Sigmoid colon (tissue), 7 donors: ENCODE data around the gene SYT13. TPM values are rescaled to one million over a fixed set of nuclear protein-coding genes. Genes with fewer than 3 reads are reported as not detected.

Experiments
- DNase-seq: peaks from one replicate; pipeline ENCODE4 v3.0.0-alpha.2; 2019
- H3K27ac ChIP-seq, 4 donors: fragments of 200-600 bp; sonication (generic); one replicate each; pipeline ENCODE4 v1.5.1; 2016 to 2019; ENCODE audit warnings: mild to moderate bottlenecking in 1 of 4
- H3K27me3 ChIP-seq, 3 donors: fragments of 200-600 bp; sonication (generic); one replicate each; pipeline ENCODE4 v1.5.1; 2019; ENCODE audit warnings: mild to moderate bottlenecking in 1 of 3
- H3K36me3 ChIP-seq, 4 donors: fragments of 200-600 bp; sonication (generic); one replicate each; pipeline ENCODE4 v1.5.1; 2016 to 2019
- H3K4me1 ChIP-seq, 4 donors: fragments of 200-600 bp; sonication (generic); one replicate each; pipeline ENCODE4 v1.5.1; 2017 to 2019
- H3K4me3 ChIP-seq, 4 donors: fragments of 200-600 bp; sonication (generic); one replicate each; pipeline ENCODE4 v1.5.1; 2017 to 2019; ENCODE audit warnings: mild to moderate bottlenecking in 2 of 4, moderate library complexity in 1 of 4
- H3K9me3 ChIP-seq, 4 donors: fragments of 200-600 bp in 3 of 4; sonication (generic) in 3 of 4; one replicate each; pipeline versions ENCODE4 v1.5.1 to v1.6.1; 2013 to 2019
- CTCF ChIP-seq, 4 experiments: fragments of 450-650 bp in 3 of 4; fragments of 200-600 bp in 1 of 4; IDR thresholded peaks; one replicate each; pipeline ENCODE4 v1.5.1; 2016 to 2019; ENCODE audit warnings: antibody characterized with exemption in 4 of 4, mild to moderate bottlenecking in 3 of 4, moderate library complexity in 2 of 4
- EP300 ChIP-seq, 4 donors: sonication (generic); formaldehyde crosslinking; IDR thresholded peaks; one replicate each; pipeline ENCODE4 v1.6.1; 2017; ENCODE audit warnings: antibody characterized with exemption in 4 of 4
- POLR2A ChIP-seq, 2 donors: fragments of 450-650 bp; IDR thresholded peaks; one replicate each; pipeline ENCODE4 v1.6.1; 2016; ENCODE audit warnings: antibody characterized with exemption in 2 of 2, mild to moderate bottlenecking in 2 of 2, moderate library complexity in 2 of 2
- POLR2AphosphoS5 ChIP-seq, 4 donors: sonication (generic); formaldehyde crosslinking; IDR thresholded peaks; one replicate each; pipeline ENCODE4 v1.6.1; 2017; ENCODE audit warnings: antibody characterized with exemption in 4 of 4
- WGBS, 2 donors: extraction: QIAGEN DNeasy Blood & Tissue Kit; methylation state at CpG; one replicate each; pipeline ENCODE4 v1.1.7; 2013; 5-methylcytosine and 5-hydroxymethylcytosine counted together
- intact Hi-C: fragments of 100-400 bp; cut with DNase I; formaldehyde crosslinking; loops from one replicate; pipeline ENCODE4 v1.15.1; 2023
- polyA plus RNA-seq, 3 donors: library from polyadenylated mRNA; stranded (reverse); fragments of 200-250 nt; gene quantifications; one replicate each; pipeline ENCODE4 v1.2.3, GENCODE V29; 2013
- total RNA-seq, 4 donors: library from RNA; depleted of rRNA; stranded (reverse); fragments of >200 nt; gene quantifications; one replicate each; pipeline ENCODE4 v1.1.0, GENCODE V29; 2016
- donor health status: healthy with polysubstance abuse.
- donor health status: Bipolar disorder and iron deficiency.
- donor health status: healthy.

SYT13 gene
- total and polyA plus RNA-seq, 7 donors: 2.0 to 8.1 (median 3.9) TPM

GRCh38 chr11:45279645-45280044 lies 6.5 kb downstream of the SYT13 start:
- H3K4me3 ChIP-seq: no peak overlapping the region
- TF ChIP-seq EP300 (IDR thresholded peaks at IDR 0.05) (no peak), POLR2AphosphoS5 (IDR thresholded peaks at IDR 0.05) (no peak), POLR2A (IDR thresholded peaks at IDR 0.05) (no peak), CTCF (IDR thresholded peaks at IDR 0.05) (no peak)
- H3K27ac ChIP-seq: no peak overlapping the region
- WGBS, 2 donors: 94 to 95% methylated on average over 2 of the region's 2 CpGs
- H3K36me3 ChIP-seq: no peaks in the 10 kb centered on the region
- no peaks in the 10 kb centered on the region for H3K4me1 ChIP-seq
- peaks cover 0 to 18% (median 0%) of the 10 kb centered on the region in 3 donors for H3K27me3 ChIP-seq
- DNase-seq: no peak
- H3K9me3 ChIP-seq: no peaks in the 10 kb centered on the region
- intact Hi-C loops: no loop called here

- no peak overlapping the region for H3K27ac ChIP-seq
- intact Hi-C loops: no loop called here
- H3K4me3 ChIP-seq: no peak overlapping the region
- H3K36me3 ChIP-seq: no peaks in the 10 kb centered on the region
- WGBS, 2 donors: 86 to 91% methylated on average over 4 of the region's 4 CpGs
- DNase-seq: no peak
- H3K27me3 ChIP-seq: peaks cover 0 to 8% (median 0%) of the 10 kb centered on the region in 3 donors
- TF ChIP-seq EP300 (IDR thresholded peaks at IDR 0.05) (no peak), CTCF (IDR thresholded peaks at IDR 0.05) (no peak)
- no peaks in the 10 kb centered on the region for H3K9me3 ChIP-seq
- no peaks in the 10 kb centered on the region for H3K4me1 ChIP-seq
Observed at GRCh38 chr11:45278714-45279113, 7.4 kb downstream of the SYT13 start.

GRCh38 chr11:45275828-45276227 lies 10.3 kb downstream of the SYT13 start:
- 10 to 55% methylated on average over 4 of the region's 4 CpGs for WGBS, 2 donors
- no peak for TF ChIP-seq CTCF (IDR thresholded peaks at IDR 0.05)
- no peak for TF ChIP-seq POLR2AphosphoS5 (IDR thresholded peaks at IDR 0.05)
- TF ChIP-seq EP300 (IDR thresholded peaks at IDR 0.05): no peak
- no peak for TF ChIP-seq POLR2A (IDR thresholded peaks at IDR 0.05)
- no peak for DNase-seq
- Histone ChIP-seq H3K27ac (no peak overlapping the region), H3K36me3 (no peaks in the 10 kb centered on the region), H3K4me1 (no peaks in the 10 kb centered on the region), H3K27me3 (no peaks in the 10 kb centered on the region), H3K9me3 (no peaks in the 10 kb centered on the region), H3K4me3 (no peak overlapping the region)
- intact Hi-C loops: no loop called here

- Histone ChIP-seq H3K27ac (no peak overlapping the region), H3K4me1 (no peaks in the 10 kb centered on the region), H3K9me3 (no peaks in the 10 kb centered on the region), H3K36me3 (no peaks in the 10 kb centered on the region), H3K27me3 (no peaks in the 10 kb centered on the region), H3K4me3 (no peak overlapping the region)
- intact Hi-C loops: no loop called here
- TF ChIP-seq POLR2AphosphoS5 (IDR thresholded peaks at IDR 0.05): no peak
- no peak for TF ChIP-seq CTCF (IDR thresholded peaks at IDR 0.05)
- no peak for TF ChIP-seq EP300 (IDR thresholded peaks at IDR 0.05)
- TF ChIP-seq POLR2A (IDR thresholded peaks at IDR 0.05): no peak
- DNase-seq: no peak
- whole genome bisulfite sequencing, 2 donors: 81 to 89% methylated on average over 4 of the region's 4 CpGs
Observed at GRCh38 chr11:45274206-45274605, 11.9 kb downstream of the SYT13 start.

GRCh38 chr11:45273509-45273908 lies 12.6 kb downstream of the SYT13 start:
- H3K27ac ChIP-seq: no peak overlapping the region
- TF ChIP-seq POLR2A (IDR thresholded peaks at IDR 0.05): no peak
- TF ChIP-seq CTCF (IDR thresholded peaks at IDR 0.05): no peak
- no peak for TF ChIP-seq EP300 (IDR thresholded peaks at IDR 0.05)
- TF ChIP-seq POLR2AphosphoS5 (IDR thresholded peaks at IDR 0.05): no peak
- H3K27me3 ChIP-seq: no peaks in the 10 kb centered on the region
- intact Hi-C loops: no loop called here
- H3K4me3 ChIP-seq: no peak overlapping the region
- H3K9me3 ChIP-seq: no peaks in the 10 kb centered on the region
- no peaks in the 10 kb centered on the region for H3K36me3 ChIP-seq
- DNase-seq: no peak
- H3K4me1 ChIP-seq: no peaks in the 10 kb centered on the region
- 88 to 89% methylated on average over 6 of the region's 6 CpGs for WGBS, 2 donors
